Head of caudate nucleus (tissue), 42 donors: Measurements from ENCODE around the gene ZNF506.
"Not testable (repeated sequence)": the region's sequence is repeated elsewhere in the genome, so short reads cannot be mapped to it uniquely, and the experiment has no call there.

Experiments used
- DNase-seq, 42 donors: peaks; one replicate each; pipeline versions ENCODE4 v3.0.0 to v3.0.0-alpha.2; 2020 to 2021; ENCODE audit warnings: mixed read lengths in 7 of 42
- intact Hi-C: fragments of 100-400 bp; cut with DNase I; formaldehyde crosslinking; loops from one replicate; pipeline ENCODE4 v1.15.0; 2022

The ZNF506 gene

DNA sequence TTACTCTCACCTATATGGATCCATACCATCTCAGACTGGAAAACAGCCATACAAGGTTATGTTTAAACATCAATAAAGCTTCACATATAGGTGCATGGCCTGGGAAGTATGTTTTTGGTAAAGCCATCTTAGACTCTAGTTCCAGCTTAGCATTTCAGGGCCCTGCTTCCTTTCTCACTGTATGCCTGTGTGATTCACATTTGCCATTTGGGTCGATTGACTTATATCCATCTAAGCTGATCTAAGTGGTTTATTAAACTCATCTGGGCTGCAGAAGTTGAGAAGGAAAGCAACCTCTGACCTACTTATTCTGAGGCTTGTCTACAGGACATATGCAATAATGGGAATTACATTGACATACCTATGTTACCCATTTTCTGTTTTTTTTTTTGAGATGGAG is 33.5 kb downstream of the ZNF506 start:
- intact Hi-C loops = no loop called here
- no peak for DNase-seq

DNA sequence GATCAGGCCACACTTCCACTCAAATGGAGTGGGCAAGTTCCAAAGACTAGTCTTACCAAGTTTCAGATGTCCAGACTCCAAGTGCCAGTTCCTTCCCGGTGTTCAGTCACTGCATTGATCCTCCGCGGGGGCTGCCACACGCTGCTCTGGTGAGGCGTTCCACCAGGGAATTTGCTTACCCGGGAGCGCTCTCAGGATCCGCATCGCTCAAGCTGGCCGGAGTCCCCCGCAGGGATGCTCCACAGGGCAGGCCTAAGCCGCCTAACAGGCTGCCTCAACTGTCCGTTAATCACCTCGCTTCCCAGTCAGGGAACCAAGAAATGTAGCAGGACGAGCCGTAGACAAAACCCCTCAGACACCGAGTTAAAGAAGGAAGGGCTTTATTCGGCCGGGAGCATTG is 36.1 kb downstream of the ZNF506 start:
- intact Hi-C loops, DNase-seq: not testable (repeated sequence)

DNA sequence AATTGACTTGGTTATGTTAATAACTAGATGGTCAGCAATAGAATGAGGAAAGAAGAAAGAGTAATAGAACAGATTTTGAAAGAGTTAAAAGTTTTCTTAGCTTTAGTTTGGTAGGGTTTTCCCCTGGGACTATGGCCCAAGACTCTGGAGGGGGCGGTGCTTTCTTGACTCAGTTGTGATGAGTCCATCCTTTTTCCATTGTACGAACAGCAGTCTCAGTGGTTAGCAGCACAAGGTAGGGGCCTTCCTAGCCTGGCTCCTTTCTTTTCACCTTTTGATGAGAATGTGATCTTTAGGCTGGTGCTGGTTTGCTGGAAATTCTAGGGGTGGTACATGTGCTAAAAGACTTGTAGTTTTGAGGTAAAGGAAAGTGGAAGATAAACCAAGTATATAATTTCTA is 38.8 kb downstream of the ZNF506 start:
- intact Hi-C loops = no loop called here

DNA sequence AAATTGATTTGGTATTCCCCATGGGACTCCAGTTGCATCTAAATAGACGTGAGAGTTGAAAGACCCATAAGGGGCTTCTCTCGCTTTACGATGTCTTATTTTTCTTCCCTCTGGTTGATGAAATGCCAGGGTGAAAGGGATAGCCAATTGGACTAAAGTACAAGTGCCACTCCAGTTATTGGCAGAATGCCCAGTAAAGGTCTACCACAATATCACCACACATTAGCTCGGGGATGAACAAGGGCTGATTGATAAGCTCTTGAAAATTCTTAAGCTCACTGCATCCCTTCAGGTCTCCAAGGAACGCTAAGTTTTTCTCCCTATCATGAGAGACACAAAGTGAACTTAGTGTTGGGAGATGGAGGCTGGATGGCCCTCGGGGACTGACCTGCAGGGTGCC is 39.8 kb downstream of the ZNF506 start:
- DNase-seq = peak in 4 of 42 donors; percentile 11 to 39 (median 22)
- intact Hi-C loops = not testable (repeated sequence)

More for the DNA sequence above, 38.8 kb downstream of the ZNF506 start:
- no peak for DNase-seq

DNA sequence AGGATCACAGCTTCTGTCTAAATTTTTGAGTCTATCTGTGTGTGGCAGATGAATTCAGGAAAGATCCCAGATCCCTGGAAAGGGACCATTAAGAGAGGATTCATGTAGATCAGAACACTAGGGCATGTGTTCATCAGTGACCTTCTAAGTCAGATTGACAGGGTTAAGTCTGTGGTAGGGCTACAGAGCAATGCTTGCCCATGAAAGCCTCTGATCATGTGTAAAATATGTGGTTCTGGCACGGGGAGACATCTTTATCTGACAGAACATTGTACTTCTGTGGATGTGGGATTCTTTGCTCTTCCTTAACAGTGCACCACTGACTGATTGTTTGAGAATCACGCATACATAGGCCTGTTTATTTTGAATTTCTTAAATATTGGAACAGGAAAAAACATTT is 42.9 kb downstream of the ZNF506 start:
- intact Hi-C loops = no loop called here
- DNase-seq = no peak

DNA sequence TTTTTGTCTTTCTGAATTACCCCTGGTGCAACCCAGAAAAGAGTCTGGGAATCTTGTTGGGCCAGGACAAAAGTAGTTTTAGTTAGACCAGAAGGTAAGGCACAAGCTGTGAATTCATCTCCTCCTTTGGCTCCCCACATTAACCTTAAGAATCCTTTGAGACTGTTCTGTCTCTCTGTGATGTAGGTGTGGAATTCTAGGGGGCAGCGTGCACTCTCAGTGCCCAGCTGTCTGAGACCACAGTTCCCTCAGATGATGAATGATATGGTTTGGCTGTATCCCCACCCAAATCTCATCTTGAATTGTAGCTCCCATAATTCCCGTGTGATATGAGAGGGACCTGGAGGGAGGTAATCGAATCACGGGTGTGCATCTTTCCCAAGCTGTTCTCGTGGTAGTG is 43.9 kb downstream of the ZNF506 start:
- peak in 1 of 42 donors; percentile 24 for DNase-seq
- intact Hi-C loops = no loop called here

DNA sequence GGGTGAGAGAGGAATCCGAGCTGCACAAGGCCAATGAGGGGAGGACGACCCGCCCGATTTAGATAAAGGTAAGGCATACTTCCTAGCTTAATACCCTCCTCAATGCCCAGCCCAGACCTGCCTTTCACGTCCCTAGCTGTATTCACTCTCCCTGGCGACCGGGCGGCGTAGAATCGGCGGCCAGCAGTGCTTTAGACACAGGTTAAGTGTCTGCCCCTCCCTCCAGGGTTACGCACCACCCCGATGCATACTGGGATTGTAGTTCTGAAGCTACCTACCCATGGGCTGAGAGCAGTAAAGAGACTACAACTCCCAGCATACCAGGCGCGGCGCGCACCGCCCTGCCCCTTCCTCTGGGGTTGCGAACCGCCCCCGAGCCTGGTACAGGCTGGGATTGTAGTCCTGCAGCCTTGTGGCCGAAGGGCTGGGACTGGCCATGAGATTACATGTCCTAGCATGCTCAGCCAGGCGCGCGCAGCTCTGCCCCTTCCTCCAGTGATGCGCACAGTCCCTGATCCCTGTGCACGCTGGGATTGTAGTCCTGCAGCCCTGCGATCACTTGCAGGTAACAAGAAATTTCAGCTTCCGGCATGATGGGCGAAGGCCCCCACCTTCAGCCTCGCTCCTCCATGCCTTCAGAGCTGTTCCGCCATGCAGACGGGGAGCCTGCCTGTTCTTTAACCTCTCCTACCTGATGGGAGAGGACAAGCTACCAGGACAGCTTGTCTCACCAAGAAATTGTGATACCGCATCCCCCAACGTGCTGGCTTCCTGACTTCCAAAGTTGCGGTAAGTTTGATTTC is 45.1 kb downstream of the ZNF506 start:
- intact Hi-C loops = no loop called here
- DNase-seq = peak; percentile 96 to 100 (median 99)

DNA sequence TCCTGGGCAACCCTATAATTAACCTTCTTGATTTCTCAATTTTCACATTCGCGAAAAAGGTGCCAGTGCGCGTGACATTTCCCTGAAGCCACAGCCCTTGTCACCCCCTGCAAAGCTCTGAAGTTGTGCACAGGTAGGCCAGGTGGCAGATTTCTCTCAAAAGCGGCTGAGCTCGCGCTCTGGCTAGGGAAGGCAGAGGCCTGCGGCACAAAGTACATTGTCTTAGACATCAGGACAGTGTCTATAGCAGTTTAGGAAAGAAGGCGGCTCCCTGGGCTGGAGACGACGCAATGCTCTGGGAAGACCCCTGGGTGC is 45.7 kb downstream of the ZNF506 start:
- peak in 14 of 42 donors; percentile 3 to 44 (median 16) for DNase-seq
- intact Hi-C loops = no loop called here

DNA sequence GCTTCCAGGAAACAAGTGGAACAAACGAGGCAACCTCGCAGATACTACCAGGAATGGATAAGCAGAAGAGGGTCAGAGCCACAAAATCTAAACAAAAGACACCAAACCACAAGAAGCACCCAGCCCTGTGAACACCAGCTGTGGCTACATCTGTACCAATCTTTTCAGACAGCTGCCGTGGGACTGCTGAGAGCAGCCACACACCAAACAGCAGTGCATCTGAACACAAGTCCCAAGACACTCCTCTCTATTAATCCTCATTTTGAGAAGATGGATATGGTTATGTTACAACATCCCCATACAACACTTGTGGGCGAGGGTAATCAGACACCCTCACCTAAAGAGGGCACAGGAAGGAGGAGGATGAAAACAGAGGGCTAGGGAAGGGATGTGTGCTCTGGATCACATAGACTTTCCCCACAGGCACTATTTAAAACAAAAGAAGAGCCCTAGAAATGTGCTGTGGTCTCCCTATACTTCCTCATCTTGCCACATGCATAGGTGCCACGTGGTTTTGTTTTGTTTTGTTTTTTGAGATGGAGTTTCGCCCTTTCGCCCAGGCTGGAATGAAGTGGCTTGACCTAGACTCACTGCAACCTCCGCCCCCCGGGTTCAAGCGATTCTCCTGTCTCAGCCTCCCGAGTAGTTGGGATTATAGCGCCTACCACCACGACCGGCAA is 47.1 kb downstream of the ZNF506 start:
- no peak for DNase-seq
- intact Hi-C loops = no loop called here

DNA sequence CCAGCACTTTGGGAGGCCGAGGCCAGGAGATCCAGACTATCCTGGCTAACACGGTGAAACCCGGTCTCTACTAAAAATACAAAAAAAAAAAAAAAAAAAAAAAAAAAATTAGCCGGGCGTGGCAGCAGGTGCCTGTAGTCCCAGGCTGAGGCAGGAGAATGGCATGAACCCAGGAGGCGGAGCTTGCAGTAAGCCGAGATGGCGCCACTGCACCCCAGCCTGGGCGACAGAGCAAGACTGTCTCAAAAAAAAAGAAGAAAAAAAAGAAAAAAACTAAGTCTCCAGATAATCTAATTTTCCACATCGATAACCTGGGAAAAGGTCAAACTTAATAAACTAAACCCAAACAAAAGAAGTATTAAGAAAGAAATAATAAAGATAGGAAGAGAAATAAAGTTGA is 49.6 kb downstream of the ZNF506 start:
- DNase-seq = not testable (repeated sequence)

DNA sequence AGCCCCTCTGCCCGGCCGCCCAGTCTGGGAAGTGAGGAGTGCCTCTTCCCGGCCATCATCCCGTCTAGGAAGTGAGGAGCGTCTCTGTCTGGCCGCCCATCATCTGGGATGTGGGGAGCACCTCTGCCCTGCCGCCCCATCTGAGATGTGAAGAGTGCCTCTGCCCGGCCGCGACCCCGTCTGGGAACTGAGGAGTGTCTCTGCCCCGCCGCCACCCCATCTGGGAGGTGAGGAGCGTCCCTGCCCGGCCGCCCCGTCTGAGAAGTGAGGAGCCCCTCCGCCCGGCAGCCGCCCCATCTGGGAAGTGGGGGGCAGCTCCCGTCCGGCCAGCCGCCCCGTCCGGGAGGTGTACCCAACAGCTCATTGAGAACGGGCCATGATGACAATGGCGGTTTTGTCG is 51.6 kb downstream of the ZNF506 start:
- intact Hi-C loops, DNase-seq: not testable (repeated sequence)

More for the DNA sequence above, 49.6 kb downstream of the ZNF506 start:
- intact Hi-C loops = not testable (repeated sequence)

DNA sequence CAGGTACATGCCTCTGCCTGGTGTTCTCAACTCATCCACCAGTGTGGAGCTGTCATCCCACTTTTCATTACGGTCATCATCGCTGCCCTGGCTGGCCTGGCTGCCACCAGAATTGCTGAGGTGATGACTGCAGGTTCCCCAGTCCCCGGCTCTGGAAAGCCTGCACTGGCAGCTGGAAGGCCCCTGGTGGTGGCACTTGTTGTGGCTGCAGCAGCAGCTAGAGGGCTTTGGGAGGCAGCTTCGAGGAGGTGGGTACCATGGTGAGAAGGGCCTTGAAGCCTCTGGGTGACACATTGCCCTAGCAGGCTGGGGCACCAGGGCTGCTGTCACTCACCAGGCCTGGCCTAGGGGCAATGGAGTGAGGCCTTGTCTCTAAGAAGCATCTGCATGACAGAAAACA is 63.4 kb downstream of the ZNF506 start:
- DNase-seq = peak in 1 of 42 donors; percentile 7
- intact Hi-C loops = no loop called here

DNA sequence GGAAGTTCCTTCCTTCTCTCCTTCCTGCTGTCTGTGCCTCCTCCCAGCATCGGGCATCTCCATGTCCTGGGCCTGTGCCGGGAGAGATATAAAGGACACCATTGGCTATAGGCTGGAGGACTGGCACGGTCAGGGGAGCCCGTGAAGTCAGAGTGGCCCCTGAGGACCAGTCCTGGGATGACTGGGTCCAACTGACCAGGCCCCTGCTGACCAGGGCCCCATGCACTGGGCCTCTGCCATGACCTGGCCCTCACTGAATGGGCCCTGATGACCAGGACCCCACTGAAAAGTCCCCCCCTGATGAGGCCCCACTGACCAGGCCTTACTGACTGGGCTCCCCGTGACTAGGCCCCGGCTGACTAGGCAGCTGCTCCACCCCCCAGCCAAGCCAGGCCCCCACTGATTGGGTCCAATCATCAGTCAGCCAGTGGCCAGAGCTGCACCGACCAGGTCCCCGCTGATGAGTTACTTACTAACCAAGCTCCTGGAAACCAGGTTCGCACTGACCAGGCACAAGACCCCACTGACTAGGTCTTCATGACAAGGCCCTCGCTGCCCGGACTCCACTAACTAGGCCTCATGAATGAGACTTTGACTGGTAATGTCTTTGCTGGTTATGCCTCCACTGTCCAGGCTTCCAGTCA is 68.7 kb downstream of the ZNF506 start:
- DNase-seq = peak in 1 of 42 donors; percentile 11
- intact Hi-C loops = no loop called here

DNA sequence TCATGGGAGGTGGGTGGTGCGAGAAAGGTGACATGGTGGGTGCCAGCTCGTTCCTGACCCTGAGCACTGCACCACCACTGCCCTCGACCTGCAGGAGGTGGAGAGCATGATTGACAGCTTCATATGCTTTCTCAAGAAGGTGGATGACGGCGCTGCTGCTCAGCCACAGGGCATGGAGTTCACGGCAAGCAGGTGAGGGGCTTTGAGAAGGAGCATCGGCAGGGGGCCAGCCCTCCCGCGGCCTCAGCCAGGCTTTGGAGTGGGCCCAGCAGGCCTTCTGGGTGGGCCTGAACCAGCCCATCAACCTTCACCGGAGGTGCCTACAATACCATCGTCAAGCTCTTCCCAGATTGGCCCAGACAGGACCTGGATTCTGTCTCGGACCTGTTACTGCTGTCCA is 69.7 kb downstream of the ZNF506 start:
- DNase-seq = peak in 3 of 42 donors; percentile 4 to 26 (median 25)
- intact Hi-C loops = no loop called here

DNA sequence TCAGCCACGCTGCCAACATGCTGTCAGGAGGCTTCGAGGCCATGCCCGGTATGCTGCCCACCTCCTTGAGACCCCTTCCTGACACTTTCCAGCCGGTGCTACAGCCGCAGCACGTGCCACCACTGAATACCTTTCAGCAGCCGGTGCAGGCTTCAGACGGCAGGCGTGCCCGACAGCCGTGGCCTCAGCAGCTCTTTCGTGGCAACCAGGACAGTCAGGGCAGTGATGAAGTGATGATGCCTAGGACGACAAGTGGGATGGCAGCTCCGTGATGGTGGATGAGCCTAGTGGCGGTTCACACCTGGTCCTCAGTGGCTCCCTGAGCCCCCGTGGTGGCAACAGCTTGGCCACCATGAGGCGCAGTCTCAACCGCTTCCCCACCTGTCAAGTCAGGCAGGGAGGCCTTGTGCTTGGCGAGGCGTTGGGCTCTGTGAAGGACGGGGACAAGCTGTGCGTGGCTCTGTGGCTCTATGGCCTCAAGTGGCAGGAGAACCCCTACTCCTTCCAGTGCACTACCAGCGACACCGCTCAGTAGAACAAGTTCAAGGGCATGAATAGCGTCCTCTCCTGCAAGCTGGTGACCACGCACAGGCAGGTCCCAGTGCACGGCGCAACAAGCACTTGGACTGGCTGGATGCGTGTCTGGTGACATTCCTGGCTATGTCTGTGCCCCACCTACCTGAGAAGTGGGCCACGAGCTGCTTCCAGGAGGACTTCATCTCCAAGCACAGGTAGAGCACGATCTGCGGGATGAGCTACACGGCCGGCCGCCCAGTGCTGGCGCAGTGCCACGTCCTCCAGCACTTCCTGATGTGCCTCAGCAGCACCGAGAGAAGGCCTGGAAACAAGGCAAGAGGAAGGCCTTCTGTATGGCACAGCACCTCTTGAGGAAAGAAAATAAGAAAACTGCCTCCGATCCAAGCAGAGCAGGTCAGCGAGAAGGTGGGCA is 70.4 kb downstream of the ZNF506 start:
- DNase-seq = peak in 4 of 42 donors; percentile 9 to 31 (median 10)
- intact Hi-C loops = no loop called here

DNA sequence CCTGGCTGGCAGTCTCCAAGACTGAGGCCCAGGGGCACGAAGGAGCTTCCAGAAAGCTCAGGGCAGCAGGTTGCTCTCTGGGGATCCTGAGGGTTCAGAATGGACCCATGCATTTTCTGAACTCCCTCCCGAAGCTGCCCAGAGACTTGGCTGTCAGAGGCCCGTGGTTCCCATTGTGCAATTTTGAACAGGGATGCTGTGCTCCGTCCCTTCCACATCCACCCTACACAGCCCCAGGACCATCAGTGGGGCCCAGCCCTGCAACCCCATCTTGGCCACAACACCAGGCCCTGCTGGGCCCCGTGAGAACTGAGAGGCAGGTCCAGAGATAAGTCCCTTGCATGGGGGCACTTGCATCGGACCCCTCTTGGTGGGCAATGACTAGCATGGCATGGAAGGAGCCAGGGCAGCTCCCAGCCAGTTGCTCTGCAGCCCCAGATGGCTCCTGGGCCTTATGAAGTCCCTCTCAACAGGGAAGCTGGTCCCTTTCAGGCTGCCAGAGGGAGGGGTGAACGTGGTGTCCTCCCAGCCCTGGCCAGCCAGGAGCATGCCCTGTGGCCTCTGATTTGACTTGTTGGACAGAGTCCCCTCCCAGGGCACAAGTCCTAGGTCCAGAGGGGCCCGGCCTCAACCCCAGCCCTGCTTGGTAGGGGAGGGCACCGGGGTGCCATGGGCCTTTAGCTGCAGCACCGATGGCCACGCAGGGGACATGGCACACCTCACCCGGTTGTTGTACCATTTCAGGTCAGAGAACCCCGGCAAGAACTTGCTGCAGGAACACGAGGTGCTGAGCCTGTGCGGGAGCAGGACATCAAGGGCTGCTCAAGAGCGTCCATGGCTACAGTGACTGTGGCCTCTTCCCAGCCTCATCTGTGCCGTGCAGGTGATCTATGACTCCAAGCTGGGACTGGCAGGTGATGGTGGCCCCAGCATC is 71.4 kb downstream of the ZNF506 start:
- intact Hi-C loops = no loop called here
- DNase-seq = peak in 6 of 42 donors; percentile 5 to 30 (median 8)

DNA sequence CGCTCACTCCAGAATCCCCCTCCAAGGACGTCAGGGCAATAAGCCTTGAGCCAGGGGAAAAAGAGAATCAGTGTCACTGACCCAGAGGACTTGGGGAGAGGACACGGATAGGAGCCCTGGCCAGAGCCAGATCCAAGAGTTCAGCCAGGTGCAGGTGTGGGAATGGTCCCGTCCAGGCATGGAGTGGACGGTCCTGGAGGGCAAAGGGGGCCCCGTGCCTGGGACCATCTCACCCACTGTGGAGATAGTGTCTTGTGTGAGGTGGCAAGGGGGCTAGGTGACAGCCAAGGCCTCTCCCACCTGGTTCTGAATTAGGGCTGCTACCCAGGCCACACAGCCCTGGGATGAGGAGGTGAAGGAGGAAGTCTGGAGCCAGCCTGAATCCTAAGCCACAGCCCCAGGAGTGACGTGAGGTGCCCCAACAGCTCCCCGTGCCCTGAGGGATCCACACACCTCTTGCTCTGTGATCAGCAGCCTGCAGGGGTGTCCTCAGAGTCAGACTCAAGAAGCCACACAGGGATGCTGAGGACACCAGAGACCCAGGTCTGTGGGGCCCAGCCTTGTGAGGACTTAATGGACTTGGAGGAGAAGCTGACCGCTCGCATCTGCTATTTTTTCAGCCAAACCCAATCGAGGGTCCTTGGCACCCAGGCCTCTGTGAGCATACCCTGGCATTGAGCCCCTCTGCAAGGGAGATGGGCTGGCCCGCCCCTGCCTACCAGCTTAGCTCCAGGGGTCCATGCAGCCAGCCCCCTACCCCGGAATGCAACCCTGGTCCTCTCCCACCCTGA is 72.2 kb downstream of the ZNF506 start:
- intact Hi-C loops = no loop called here
- DNase-seq = peak in 6 of 42 donors; percentile 2 to 33 (median 22)
